T47D (cell line): ENCODE data around the gene FDPS.
"Not testable (repeated sequence)": the region's sequence is repeated elsewhere in the genome, so short reads cannot be mapped to it uniquely, and the experiment has no call there.

ENCODE experiments used
- DNase-seq, 2 experiments: peaks; one replicate each; pipeline versions ENCODE4 v3.0.0 to v3.0.0-alpha.2; 2011 to 2012; ENCODE audit warnings: low read depth in 1 of 2, low spot score in 1 of 2
- JUND ChIP-seq: IDR thresholded peaks from 2 replicates; pipeline ENCODE4 v1.6.1; 2012; ENCODE audit warnings: low read depth
- in situ Hi-C: cut with HindIII; loops from 2 replicates; pipeline ENCODE4 v1.10.0; 2016; ENCODE audit warnings: low sequenced_read_pairs, low pct_unique_long_range_greater_than_20kb

FDPS gene

DNA sequence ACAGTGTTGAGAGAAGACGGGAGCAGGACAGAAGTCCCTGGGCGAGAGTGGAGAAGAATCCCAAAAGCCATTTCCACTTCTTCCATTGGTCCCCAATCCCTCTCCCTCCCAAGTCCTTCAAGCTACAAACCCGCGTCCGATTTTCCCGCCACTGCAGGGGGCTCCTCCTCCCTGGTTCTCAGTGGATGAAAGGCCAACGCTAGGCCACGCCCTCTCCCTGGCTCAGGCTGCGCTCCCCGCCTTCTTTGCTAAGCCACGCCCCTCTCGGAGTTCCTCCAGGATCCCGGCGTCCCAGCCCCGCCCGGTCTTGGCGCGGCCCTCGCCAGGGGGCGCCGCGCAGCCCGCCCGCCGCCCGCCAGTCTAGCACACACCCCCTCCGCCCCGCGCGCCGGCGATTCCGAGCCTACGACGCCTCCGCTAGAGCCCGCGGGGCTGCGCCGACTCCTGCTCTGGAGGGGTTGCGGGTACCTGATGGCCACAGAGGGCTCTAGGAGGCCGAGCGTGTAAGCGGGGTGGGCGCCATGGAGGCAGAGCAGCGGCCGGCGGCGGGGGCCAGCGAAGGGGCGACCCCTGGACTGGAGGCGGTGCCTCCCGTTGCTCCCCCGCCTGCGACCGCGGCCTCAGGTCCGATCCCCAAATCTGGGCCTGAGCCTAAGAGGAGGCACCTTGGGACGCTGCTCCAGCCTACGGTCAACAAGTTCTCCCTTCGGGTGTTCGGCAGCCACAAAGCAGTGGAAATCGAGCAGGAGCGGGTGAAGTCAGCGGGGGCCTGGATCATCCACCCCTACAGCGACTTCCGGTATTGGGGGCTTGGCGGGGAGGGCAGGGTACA, 31.4 kb upstream of the FDPS start, which contains the start of gene HCN3:
Gene HCN3 (plus strand): TSS at position 394 of the 832 bp plus-strand sequence. CDS start 128 bp downstream, at position 522.
- TF ChIP-seq JUND: no peak
- in situ Hi-C loops: no loop called here
- DNase-seq: peak; percentile 98

DNA sequence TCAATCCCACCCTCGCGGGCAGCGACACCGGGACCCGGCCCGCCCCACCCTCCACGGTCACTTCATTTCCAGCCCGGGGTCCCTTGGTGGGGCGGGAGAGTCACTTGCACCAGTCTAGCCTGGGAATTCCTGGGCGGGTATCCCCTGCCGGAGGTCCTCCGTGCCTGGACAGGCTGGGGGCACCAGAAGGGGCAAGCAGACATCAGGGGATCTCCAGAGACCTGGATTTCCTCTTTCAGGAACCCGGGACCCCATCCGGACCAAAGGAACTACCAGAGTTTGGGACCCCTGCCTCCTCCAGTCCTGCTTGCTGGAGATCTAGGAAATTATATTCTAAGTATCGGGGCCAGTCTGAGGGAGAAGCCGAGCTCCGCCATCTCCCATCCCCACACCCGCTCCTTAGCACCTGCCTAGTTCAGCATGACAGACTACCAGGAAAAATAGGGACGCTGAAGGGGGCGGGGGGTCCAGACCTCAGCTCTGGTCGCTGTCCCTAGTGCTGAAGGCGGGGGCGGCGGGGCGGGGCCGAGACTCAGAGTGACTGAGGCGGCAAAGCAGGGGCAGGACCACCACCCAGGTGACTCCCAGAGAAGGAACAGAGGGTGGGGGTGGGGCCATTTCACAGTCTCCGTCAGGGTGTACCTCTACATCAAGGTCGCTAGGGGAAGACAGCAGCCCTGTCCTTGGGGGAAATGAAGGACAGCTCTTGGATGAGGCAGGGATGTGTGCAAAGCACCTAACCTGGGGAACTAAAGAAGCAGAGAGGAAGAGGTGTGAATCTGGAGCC, 30.6 kb upstream of the FDPS start:
- no peak for TF ChIP-seq JUND
- in situ Hi-C loops: no loop called here
- peak; percentile 82 for DNase-seq

DNA sequence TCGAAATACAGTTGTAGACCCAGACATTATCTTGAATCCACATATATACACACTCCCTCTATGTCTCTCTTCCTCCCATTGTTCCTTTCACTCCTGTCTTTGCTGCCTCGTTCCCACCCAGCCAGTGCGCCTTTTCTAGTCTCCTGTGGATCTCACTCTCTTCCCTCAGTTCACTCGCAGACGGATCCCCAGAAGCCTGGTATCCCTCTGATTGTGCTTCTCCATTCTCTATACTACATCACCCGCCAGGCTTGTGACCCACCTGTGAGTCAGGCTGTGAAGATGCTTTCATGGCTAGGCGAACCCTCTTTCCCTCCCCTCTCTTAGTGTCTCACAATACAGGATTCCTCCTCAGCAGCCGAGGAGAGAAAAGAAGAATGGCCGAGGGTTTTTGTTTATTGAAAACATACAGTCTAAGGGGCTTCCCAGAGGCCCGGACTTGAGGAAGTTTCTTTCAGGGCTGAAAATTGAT, 29.9 kb upstream of the FDPS start:
- no peak for TF ChIP-seq JUND
- DNase-seq: no peak
- in situ Hi-C loops: no loop called here

DNA sequence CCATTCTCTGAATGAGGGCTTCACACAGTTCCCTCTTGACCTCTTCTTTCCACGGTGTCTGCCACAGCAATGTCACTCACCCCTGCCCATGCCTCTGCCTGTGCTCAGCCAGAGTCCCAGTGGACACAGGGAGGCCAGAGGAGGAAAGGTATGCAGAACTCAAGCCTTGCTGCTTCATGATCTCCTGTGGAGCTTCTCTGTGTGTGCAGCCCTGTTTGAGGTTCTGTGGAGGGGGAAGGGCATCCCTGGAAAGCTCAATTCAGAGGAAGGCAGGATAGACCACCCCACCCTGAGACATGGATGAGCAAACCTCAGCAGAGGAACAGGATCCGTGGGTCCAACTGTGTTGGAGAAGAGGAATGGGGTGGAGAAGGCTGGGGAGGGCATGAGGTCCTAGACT, 29.4 kb upstream of the FDPS start:
- no peak for DNase-seq
- TF ChIP-seq JUND: no peak
- in situ Hi-C loops: no loop called here

DNA sequence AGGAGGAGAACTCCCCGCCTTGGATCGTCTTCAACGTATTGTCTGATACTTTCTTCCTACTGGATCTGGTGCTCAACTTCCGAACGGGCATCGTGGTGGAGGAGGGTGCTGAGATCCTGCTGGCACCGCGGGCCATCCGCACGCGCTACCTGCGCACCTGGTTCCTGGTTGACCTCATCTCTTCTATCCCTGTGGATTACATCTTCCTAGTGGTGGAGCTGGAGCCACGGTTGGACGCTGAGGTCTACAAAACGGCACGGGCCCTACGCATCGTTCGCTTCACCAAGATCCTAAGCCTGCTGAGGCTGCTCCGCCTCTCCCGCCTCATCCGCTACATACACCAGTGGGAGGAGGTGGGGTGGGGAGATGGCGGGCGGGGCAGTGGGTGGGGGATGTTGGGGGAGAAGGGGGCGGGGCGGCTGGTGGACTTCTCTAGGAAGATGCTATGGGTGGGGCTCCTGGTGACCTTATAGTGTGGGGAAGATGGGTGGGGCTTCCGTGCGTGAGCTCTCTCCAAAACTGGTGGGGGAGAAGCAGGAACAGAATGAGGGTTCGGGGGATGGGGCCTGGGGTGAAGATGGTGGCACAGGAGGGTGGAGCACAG, 26.1 kb upstream of the FDPS start:
- DNase-seq: no peak
- in situ Hi-C loops: no loop called here
- no peak for TF ChIP-seq JUND

DNA sequence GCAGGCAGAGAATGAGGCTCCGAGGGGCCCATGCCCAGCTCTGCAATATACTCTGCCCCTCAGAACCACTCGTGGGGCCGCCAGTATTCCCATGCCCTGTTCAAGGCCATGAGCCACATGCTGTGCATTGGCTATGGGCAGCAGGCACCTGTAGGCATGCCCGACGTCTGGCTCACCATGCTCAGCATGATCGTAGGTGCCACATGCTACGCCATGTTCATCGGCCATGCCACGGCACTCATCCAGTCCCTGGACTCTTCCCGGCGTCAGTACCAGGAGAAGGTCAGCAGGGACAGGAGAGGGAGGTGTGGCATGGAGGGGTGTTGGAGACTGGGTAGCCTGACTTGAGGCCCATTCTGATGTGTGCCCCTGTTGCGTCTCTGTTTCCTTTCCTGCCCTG, 24.2 kb upstream of the FDPS start:
- in situ Hi-C loops: no loop called here
- DNase-seq: no peak
- TF ChIP-seq JUND: no peak

DNA sequence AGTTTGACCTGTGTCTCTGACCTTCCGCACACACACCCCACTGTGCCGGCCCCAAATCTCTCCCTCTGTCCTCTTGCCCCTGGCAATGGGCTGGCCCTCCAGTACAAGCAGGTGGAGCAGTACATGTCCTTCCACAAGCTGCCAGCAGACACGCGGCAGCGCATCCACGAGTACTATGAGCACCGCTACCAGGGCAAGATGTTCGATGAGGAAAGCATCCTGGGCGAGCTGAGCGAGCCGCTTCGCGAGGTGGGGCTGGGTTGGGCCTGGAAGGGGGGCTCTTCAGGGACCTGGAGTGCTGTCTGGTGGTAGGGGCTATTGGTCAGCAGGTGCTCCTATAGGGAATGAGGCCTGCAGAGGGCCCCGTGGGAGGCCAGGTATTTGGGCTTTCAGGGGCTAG, 23.6 kb upstream of the FDPS start:
- DNase-seq: no peak
- in situ Hi-C loops: no loop called here
- no peak for TF ChIP-seq JUND

DNA sequence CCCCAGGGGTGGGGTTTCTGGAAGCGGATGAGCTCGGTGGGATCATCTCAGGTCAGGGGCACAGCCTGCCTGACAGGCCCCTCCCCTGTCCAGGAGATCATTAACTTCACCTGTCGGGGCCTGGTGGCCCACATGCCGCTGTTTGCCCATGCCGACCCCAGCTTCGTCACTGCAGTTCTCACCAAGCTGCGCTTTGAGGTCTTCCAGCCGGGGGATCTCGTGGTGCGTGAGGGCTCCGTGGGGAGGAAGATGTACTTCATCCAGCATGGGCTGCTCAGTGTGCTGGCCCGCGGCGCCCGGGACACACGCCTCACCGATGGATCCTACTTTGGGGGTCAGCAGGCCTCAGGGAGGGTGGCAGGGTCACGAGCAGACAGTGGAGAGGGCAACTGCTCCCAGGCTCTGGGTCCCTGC, 23.0 kb upstream of the FDPS start:
- in situ Hi-C loops: no loop called here
- no peak for TF ChIP-seq JUND
- DNase-seq: no peak

DNA sequence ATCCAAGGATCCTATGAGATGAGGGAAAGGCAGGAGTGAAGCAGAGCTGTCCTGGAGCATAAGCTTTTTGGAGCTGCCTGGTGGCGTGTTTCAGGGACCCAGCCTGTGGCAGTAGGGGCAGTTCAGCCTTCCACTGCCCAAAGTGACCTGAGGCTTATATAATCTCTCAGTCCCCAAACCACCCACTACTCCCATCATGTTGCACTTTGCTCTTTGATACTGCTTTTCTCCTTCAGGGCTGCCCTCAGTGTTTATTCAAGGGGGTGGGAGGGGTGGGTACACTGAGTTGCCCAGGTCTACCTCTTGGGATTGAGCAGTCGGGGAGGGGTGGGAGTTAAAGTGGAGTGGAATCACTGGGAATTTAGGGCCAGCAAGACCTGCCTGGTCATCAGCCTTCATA, 22.1 kb upstream of the FDPS start:
- in situ Hi-C loops: no loop called here
- DNase-seq: no peak
- TF ChIP-seq JUND: no peak

DNA sequence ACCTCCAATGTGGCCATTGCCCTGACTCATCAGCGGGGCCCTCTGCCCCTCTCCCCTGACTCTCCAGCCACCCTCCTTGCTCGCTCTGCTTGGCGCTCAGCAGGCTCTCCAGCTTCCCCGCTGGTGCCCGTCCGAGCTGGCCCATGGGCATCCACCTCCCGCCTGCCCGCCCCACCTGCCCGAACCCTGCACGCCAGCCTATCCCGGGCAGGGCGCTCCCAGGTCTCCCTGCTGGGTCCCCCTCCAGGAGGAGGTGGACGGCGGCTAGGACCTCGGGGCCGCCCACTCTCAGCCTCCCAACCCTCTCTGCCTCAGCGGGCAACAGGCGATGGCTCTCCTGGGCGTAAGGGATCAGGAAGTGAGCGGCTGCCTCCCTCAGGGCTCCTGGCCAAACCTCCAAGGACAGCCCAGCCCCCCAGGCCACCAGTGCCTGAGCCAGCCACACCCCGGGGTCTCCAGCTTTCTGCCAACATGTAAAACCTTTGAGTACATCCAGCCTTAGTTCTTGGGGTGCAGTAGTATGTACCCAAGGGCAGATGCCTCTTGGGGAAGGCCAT, 20.6 kb upstream of the FDPS start:
- TF ChIP-seq JUND: no peak
- DNase-seq: no peak
- in situ Hi-C loops: no loop called here

DNA sequence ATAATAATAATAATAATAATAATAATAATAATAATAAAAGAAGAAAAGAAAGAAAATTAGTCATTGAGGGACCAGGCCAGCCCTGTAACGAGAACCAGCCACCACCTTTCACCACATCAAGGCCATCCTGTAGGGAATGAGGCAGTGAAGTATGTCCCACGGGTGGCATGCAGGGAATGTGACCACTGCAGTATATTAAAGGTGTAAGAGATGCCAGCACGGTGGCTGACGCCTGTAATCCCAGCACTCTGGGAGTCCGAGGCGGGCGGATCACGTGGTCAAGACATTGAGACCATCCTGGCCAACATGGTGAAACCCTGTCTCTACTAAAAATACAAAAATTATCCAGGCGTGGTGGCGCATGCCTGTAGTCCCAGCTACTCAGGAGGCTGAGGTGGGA, 17.7 kb upstream of the FDPS start:
- in situ Hi-C loops, DNase-seq: not testable (repeated sequence)

DNA sequence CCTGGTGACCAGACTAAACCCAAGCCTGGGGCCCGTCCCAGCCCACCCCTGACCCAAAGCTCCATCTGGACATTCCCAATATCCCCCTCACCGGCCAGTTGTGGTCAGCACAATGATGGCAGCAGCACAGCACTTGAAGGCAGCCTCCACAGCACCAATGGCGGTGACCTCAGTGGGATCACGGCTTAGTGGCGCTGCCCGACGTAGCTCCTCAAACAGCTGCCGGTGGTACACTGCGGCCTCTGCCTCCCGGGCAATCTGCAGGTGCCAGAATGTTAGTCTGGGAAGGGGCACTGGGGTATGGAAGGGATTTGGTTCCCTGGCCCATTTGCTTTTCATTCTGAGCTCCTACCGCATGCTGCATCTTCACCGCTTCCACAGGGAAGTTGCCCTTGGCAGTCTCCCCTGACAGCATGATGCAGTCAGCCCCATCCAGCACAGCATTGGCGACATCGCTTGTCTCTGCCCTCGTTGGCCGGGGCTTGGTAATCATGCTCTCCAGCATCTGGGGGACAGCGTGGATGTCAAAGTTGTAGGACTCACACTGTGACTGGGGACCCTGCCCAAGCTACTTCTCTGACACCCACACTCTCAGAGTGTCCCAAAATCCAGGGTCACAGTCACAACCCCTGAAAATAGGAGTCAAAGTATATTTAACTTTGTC, 15.4 kb upstream of the FDPS start:
- no peak for DNase-seq
- in situ Hi-C loops: no loop called here
- no peak for TF ChIP-seq JUND
